Colon (tissue), 2 donors: ENCODE results near the gene STK32B.
"Not testable (repeated sequence)": the region's sequence is repeated elsewhere in the genome, so short reads cannot be mapped to it uniquely, and the experiment has no call there.

Experiments
- FAIRE-seq: peaks from 2 replicates; lab custom pipeline; 2012; peaks lifted over from hg19 to GRCh38; lab: Jason Lieb, UNC
- donor health status: control.
- donor health status: control.

The STK32B gene

DNA sequence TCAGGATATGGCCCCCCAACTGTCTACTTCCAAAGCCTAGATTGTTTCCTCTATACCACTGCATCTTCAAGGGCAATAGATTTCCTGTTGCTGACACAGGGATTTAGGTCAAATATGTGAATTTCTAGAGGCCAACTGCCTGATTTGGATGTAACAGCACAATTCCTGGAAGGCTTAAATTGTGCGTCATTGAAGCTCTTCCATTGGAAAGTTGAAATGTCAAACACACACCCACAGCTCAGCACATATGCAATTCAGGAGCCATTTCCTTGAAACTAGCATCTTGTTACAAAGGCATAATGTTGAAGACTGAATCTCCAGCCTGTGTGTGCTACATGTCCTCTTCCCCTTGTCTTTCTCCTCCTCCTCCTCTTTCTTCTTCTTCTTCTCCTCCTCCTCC is 158.6 kb downstream of the STK32B start:
- no peak for FAIRE-seq

DNA sequence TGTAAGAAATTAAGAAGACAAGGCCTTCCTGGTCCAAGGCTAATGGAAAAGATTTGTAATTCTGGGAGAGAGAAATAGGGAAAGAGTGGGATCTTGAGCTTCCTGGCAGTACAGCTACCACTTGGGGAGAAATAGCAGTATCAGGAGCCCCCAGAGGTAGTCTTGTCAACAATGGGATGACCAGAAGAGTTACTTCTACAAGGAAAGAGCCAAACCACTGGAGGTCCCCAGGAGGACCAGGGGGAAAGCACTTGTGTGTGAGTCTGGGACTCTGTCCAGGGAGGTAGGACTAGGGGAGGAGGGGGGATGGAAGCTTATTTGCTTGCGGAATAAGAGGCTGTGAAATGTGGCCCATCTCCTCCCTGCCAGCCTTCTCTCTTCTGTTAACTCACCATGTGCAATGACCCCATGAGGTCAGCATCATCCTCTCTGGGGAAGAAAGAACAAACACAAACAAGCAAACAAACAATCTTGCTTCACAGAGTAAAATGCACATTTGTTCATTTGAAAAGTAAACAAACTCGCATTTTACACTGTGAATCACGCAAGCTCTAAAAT is 160.1 kb downstream of the STK32B start:
- FAIRE-seq: no peak

DNA sequence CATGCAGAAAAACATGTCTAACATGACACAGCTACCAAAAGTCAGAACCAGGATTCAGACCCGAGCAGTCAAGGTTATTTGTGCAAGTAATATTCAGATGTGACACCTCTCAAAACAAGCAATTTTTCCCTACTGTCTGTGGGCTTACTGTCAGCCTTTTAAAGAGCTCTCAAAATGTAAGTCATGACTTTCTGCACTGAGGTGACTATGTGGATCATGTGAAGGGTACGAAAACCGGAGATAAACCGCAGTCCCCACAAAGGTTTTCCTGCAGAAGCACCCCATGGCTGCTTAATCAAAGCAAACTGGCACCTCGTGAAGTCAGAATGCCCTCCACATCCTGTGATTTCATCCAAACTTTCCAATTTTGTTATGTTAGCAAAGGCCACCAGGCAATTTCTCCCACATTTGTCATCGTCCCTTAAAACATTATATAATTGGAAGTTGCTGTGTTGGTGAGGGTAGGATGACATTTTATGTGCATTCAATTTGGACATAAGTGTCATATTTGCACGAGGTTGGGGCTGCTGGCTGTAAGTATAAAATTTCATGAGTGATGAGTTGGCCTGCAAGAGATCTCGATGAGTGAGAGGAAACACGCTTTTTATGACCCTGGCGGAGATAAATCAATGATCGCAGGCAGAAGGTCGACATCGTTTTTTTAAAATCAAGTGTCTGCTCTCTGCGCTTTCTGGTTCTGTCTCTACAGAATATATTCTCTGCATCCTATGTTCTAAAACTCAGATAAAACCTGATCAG is 161.2 kb downstream of the STK32B start:
- no peak for FAIRE-seq

DNA sequence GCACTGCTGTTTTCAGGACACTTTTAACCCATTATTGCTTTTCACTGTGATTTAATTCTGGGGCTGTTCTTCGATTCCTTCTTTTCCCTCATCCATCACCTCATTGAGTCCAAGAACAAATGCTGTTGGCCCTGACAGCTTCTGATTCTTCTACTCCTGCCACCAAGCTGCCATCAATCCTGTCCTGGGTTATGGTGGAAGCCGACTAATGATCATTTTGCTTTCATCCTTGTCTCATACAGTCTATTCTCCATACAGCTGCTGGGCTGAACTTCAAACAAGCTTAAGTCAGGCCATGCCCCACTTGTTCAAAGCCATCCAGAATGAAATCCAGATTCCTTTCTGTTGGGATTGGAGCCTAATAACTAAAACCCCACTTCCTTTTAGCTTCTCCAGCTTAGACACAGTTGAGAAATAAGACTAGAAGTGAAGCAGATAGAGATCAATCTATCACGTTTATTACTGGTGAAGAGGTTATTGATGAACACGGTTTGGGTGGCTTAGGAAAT is 161.9 kb downstream of the STK32B start:
- FAIRE-seq: no peak

DNA sequence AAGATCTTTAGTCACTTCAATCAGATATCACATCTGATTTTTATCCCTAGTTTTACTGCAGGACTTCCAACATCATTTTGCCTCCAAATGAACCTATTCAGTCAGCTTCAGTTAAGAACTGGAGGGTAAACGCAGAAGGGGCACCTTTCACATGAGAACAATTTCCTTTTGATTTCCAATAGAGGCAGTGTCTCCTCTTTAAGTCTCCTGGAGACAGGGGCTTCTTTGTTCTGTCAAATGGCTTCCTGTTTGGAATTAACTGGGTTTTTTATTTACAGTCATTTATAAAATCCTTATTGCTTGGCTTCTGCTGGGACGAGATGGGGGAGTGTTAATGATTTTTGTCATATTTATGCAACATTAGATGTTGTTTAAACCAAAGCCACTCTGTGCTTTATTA is 164.0 kb downstream of the STK32B start:
- no peak for FAIRE-seq

DNA sequence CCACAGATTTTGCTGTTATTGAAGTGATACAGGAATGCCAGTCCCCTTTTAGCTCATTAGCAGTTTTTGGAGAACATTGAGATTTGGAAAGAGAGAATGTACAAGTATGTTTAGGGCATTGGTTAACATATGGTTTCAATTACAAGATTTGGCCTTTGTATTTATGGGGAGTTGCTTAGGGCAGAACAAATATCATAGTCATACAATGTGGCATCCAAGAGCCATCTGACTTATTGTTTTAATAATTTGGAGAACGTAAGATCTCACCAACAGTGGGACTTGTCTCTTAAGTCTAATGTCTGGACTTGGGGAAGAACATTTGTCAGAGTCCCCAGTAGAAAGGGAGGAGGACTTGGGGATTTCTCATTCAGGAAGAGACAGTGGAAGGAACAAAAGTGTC is 166.1 kb downstream of the STK32B start:
- FAIRE-seq: no peak

DNA sequence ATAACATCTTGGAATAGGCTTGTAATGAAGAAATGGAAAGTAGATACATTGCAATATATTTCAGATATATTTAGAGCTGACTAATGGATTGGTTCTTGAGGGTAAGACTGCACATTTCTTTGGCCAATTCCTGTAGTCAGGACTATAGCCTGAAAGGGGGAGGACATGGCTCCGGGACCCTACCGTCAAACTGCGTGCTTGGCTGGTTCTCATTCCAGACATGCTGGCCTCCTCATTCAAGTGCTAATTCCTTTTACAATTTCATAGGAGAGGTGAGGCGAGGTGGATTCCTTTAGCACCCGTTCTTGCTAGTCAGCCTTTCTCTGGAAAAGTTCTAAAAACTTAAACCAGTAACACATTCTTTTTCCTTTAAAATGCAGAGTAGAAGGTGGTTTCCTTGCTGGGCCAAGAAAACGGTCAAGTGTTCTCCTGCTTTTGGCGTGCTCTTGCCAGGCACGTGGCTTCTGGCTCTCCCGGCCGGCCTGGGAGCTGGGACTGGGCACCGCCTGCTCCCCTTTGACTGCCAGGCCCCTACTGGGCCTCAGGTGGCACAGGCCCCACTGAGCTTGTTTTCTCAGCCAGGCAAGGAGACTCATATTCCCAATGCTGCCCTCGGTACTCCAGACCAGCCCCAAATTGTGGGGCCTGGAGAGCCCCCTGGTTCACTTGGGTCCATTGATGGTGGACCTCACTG is 167.2 kb downstream of the STK32B start:
- FAIRE-seq: no peak

DNA sequence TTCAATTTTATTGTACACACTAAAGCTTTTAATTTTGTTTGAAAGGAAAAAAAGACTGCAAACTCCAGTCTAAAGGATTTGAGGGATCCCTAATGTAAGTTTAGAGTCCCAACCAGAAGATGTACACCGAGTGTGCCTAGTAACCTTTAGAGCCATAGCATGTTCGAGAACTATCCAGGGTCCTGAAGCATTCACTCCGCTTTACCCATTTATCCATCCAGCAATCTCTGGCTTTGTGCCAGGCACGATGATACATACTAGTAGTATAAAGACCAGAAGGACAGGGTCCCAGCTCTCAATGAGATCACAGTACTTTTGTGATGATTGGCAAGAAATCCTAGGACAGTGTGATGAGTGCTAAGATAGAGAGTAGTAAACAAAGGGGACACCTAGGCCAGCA is 168.7 kb downstream of the STK32B start:
- no peak for FAIRE-seq

DNA sequence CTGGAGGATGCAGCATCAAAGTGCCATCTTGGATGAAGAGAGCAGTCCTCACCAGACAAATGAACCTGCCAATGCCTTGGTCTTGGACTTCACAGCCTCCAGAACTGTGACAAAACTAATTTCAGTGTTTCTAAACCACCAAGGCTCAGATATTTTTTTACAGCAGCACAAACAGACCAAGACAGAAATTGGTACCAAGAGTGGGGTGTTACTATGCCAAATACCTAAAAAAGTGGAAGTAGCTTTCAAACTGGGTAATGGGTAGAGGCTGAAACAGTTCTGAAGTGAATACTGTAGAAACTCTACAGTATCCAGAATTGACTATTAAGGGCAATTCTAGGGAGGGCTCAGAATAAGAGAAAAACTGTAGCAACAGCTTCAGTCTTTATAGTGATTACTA is 170.8 kb downstream of the STK32B start:
- no peak for FAIRE-seq

DNA sequence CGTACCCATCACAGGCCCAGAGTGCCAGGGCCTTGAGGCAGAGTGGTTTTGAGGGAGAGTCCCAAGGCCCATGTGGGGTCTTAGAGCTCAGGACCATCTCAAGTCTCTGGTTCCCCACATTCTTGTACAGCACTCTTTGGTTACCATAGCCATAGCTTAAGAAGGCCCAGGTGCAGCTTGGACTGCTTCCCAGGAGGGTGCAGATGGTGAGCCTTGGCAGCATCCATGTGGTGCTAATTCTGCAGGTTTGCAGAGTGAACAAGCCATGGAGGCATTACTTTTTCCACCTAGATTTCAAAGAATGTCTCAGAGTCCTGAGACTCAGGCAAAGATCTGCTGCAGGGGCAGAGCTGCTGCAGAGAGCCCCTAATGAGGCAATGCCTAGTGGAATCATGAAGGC is 171.7 kb downstream of the STK32B start:
- no peak for FAIRE-seq

DNA sequence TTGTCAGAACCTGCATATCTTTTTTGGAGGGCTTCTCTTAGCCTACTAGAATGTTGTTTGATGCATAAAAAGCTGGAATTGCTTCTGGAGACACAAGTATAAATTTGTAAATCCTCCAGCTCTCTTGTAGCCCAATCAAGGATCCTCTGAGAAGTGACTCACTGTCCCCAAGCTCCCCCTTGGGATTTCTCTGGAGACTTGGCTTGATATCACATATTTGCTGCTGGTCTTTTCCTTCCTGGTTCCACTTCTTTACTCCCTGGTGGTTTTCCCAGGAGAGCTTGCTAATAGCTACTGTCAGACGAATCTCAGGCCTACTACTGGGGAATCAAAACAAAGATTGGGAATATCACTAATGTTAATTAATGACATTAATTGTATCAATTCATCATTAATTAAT is 173.1 kb downstream of the STK32B start:
- no peak for FAIRE-seq

DNA sequence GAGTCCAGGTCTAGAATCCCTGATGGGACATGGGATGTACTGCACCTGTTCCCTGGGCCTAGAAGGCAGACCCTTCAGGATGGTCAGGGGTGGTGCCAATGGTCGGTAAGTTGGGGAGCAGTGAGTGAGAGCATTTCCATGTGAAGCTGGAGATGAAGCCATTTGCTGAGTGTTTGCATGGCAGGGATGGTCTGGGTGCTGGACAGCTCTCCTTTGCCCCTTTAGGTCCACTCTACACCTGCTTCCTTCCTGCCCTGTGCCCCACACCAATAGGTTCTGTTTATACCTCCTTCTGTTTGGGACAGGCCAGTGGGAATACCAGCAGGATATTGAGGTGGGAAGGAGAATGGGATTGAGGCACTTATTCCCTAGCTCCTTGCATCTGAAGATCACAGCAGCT is 181.3 kb downstream of the STK32B start:
- no peak for FAIRE-seq

DNA sequence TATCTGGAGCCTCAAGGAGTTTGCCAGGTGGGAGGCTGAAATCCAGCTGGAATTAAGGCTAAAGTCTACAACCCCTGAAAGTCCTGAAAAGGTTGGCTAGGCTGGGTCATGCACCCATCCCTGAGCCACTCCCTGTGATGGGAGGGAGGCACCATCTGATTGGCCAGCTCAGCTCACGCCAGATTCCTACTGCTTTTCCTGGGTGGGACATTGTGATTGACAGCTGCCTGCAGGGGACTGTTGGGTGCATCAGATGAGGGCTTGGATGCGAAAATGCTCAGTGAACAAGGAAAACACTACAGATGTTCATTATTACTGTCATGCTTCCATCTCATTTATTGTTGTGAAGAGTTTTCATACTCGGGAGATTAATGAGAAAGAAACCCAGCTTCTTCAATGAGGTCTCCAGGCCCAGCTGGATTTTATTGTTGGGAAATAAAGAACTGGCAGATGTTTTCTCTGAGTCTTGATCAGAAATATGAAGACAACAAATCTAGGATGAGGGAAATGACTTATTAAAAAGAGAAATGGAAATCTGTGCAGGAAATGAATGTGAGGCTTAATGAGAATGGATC is 185.9 kb downstream of the STK32B start:
- no peak for FAIRE-seq

DNA sequence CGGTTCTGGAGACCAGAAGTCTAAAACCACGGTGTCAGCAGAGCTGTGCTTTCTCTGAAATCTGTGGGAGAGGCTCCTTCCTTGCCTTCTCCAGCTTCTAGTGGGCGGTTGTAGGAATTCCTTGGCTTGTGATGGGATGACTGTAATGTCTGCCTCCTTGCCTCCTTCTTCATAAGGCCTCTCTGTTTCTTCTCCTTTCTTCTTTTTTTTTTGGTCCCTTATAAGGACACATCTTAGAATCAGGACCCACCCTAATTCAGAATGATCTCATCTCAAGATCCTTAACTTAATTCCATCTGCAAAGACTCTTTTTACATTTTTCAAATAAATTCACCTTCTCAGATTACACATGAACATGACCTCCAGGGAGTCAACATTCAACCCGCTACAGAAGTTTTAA is 186.9 kb downstream of the STK32B start:
- FAIRE-seq: no peak

DNA sequence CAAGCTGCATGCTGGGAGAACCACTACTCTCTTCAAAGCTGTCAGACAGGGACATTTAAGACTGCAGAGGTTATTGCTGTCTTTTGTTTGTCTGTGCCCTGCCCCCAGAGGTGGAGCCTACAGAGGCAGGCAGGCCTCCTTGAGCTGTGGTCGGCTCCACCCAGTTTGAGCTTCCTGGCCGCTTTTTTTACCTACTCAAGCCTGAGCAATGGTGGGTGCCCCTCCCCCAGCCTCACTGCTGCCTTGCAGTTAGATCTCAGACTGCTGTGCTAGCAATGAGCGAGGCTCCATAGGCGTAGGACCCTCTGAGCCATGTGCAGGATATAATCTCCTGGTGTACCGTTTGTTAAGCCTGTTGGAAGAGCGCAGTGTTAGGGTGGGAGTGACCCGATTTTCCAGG is 195.8 kb downstream of the STK32B start:
- not testable (repeated sequence) for FAIRE-seq

DNA sequence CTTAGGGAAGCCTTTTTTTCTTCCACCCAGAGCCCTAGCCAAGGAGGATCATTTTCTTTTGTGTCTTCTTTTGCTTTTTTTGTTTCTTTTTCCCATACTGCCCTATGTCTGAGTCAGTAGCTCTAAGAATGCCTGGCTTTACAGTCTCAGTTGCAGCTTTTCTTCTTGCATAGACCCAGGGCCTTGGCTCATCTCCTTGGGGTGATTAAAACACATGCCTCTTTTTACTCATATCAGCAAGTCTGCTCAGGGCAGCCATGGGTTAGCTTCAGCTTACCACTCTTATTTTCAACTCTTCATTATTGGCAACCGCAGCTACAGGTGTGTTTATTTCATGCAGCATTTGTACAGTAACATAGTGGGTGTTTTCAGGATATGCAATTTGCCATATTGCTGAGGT is 196.5 kb downstream of the STK32B start:
- no peak for FAIRE-seq

DNA sequence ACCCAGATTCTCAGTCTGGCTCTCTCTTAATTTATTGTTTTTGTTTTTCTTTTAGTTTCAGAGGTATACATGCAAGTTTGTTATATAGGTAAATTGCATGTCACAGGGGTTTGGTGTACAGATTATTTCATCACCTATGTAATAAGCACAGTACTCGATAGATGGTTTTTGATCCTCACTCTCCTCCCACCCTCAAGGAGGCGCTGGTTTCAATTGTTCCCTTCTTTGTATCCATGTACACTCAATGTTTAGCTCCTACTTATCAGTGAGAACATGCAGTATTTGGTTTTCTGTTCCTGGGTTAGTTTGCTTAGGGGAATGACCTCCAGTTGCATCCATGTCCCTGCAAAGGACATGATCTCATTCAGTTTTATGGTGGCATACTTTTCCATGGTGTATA is 198.4 kb downstream of the STK32B start:
- no peak for FAIRE-seq

DNA sequence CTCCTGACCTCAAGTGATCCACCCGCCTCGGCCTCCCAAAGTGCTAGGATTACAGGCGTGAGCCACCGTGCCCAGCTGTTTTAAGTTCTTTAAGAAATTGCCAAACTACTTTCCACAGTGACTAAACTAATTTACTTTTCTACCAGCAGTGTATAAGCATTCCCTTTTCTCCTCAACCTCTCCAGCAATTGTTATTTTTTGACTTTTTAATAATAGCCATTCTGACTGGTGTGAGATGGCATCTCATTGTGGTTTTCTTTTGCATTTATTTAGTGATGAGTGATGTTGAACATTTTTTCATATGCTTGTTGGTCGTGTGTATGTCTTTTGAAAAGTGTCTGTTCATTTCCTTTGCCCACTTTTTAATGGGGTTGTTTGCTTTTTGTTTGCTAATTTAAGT is 199.3 kb downstream of the STK32B start:
- FAIRE-seq: not testable (repeated sequence)

DNA sequence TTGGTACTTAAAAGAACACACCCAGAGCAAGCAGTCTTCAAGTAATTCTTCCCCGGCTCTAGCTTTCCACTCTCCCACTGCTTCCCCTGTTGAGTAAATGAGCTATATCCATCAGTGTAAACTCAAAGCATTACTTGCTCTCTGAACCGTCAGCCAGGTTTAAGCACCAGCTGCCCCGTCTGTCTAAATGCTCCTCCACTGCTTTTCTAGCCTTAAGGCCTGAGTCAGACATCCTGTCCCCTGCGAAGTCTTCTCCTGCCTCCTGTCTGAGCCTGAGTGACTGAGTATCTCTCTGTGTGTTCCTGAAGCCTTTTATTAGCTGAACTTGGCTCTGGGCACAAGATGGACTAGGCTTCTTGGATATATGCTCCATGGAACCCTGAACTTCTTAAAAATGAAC is 205.1 kb downstream of the STK32B start:
- no peak for FAIRE-seq

DNA sequence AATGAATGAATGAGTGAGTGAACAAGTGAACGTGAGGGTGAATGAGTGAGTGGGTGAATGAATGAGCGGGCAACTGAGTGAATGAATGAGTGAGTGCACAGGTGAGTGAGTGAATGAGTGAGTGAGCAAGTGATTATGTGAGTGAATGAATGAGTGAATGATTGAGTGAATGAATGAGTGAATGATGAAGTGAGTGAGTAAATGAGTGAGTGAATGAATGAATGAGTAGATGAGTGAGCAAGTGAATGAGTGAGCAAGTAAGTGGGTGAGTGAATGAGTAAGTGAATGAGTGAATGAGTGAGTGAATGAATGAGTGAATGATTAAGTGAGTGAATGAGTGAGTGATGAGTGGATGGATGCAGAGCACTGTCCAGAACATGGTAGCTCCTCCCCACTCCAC is 205.8 kb downstream of the STK32B start:
- FAIRE-seq: no peak

DNA sequence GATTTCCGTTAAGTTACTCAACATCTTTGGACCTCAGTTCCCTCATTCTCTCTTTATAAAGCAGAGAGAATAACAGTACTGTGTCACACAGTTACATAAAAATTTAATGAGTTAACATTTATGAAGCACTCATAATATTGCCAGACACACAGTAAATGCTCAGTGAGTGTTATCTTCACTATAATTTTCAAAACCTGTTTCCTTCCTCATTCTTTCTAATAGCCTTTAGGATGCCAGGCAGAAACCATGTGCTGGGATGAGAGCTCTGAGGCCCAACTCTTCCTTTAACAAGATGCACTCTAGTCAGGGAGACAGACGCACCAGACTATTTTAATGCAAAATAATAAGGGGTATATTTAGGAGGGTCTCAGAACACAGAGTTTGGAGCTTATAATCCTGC is 208.2 kb downstream of the STK32B start:
- FAIRE-seq: no peak

DNA sequence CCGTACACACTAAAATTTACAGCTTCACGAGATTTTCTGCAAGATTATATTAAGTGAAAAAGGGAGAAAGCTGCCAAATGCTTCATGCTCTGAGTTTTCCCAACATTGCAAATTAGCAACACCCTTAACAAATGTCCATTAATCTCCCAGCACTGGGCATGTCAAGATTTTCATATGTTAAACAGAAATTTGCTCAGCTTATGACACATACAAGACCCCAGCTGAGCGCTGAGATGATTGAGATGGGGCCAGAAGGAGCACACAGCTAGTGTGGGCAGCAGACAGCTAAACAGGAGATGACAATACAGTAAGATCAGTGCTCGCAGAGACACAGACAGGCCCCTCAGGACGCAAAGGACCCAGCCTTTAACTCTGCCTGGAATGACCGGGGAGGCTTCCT is 208.8 kb downstream of the STK32B start:
- no peak for FAIRE-seq

DNA sequence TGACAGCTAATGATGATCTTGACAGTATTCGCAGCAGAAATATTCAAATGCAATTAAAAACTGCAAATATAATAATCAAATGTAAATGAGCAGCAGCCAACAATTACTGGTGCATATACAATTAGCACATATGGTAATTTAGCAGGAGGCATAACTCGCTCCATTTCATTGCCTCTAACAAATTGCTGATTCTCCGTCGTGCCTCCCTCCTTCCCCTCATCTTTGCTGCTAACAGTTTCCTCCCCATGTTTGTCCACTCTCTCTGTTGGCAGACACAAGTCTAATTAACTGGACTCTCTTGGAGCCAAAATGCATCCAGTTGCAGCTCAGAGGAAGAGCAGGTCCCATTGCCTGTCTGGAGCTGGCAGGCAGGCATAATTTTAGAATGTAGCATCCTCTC is 210.6 kb downstream of the STK32B start:
- FAIRE-seq: no peak
